Measurements from ENCODE around the gene TLR2. TPM values are rescaled to one million over a fixed set of nuclear protein-coding genes. Genes with fewer than 3 reads are reported as not detected.
A peak's percentile ranks its signal among the peaks of the same experiment; 100 is the strongest.

Gene TLR2
- total RNA-seq, 4 donors from 2014 or later, result 4.3 to 30.0 (median 13.7) TPM

GRCh38 chr4:153748378-153748777, 64.3 kb downstream of the TLR2 start:
- TF ChIP-seq POLR2A (IDR thresholded peaks at IDR 0.05) (no peak), POLR2AphosphoS5 (IDR thresholded peaks at IDR 0.05) (no peak), EP300 (IDR thresholded peaks at IDR 0.05) (no peak)
- TF ChIP-seq, protein P1, sequence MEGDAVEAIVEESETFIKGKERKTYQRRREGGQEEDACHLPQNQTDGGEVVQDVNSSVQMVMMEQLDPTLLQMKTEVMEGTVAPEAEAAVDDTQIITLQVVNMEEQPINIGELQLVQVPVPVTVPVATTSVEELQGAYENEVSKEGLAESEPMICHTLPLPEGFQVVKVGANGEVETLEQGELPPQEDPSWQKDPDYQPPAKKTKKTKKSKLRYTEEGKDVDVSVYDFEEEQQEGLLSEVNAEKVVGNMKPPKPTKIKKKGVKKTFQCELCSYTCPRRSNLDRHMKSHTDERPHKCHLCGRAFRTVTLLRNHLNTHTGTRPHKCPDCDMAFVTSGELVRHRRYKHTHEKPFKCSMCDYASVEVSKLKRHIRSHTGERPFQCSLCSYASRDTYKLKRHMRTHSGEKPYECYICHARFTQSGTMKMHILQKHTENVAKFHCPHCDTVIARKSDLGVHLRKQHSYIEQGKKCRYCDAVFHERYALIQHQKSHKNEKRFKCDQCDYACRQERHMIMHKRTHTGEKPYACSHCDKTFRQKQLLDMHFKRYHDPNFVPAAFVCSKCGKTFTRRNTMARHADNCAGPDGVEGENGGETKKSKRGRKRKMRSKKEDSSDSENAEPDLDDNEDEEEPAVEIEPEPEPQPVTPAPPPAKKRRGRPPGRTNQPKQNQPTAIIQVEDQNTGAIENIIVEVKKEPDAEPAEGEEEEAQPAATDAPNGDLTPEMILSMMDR (IDR thresholded peaks at IDR 0.05), result no peak
- Histone ChIP-seq H3K4me1 (no peaks in the 10 kb centered on the region), H3K4me3 (no peak overlapping the region), H3K27me3 (no peaks in the 10 kb centered on the region), H3K27ac (no peak overlapping the region), H3K36me3 (no peaks in the 10 kb centered on the region), H3K9me3 (no peaks in the 10 kb centered on the region)
- peak; percentile 44 for ATAC-seq
- WGBS, 2 donors (ENCODE audit: low coverage in 1 of 2), result 31 to 82% methylated on average over 2 to 4 of the region's 6 CpGs

DNA sequence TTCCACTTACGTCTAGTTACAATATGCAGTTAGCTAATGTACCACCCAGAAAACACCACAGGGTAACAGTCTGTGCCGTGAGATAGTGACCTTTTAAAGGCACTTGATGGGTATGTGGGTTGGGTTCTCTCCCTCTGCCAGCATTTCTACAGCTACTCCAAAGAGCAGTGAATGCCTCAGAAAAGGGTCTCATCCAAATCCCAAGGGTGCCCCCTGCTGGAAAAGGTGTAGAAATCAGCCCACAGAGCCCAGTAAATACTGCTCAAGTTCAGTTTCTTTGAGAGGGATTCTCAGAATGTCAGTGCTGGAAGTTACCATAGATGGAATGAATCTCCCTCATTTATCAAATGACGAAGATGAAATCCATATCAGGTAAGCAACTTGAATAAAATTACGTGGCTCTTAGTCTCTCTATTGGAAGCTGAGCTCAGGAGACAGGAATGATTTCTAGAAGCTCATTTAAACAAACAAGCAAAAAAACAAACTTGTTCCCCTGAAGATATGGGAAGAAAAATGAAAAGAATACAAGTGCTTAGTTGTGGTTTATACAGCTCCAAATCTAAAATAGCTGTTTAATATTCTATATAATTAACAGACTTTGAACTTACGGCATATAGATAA, 66.2 kb downstream of the TLR2 start:
- 27 to 46% methylated on average over 4 to 5 of the region's 5 CpGs for WGBS, 2 donors (ENCODE audit: low coverage in 1 of 2)
- no peaks in the 10 kb centered on the region for H3K27me3 ChIP-seq
- ATAC-seq, result peak; percentile 51

GRCh38 chr4:153755186-153755585, 71.1 kb downstream of the TLR2 start:
- H3K27ac ChIP-seq, result no peak overlapping the region
- H3K4me3 ChIP-seq, result no peak overlapping the region
- H3K4me1 ChIP-seq, result peaks cover 0 to 13% (median 6%) of the 10 kb centered on the region in 3 donors
- H3K9me3 ChIP-seq, result peaks cover 0 to 7% (median 0%) of the 10 kb centered on the region in 3 donors
- no peaks in the 10 kb centered on the region for H3K36me3 ChIP-seq
- H3K27me3 ChIP-seq, result peaks cover 23% of the 10 kb centered on the region
- TF ChIP-seq EP300 (IDR thresholded peaks at IDR 0.05) (no peak), POLR2A (IDR thresholded peaks at IDR 0.05) (no peak), POLR2AphosphoS5 (IDR thresholded peaks at IDR 0.05) (no peak)
- TF ChIP-seq, protein P1 (IDR thresholded peaks at IDR 0.05), result no peak
- ATAC-seq, result no peak
- WGBS, 2 donors (ENCODE audit: low coverage in 1 of 2), result 71% methylated on average over 2 of the region's 2 CpGs; no CpG with 5 or more reads in 1 of the 2 donors

More for the DNA sequence above, 66.2 kb downstream of the TLR2 start:
- H3K4me3 ChIP-seq, result no peak overlapping the region
- no peak overlapping the region for H3K27ac ChIP-seq
- TF ChIP-seq, protein P1 (IDR thresholded peaks at IDR 0.05), result peak in 3 of 4 experiments; percentile 43 to 62 (median 45)
- TF ChIP-seq POLR2A (IDR thresholded peaks at IDR 0.05), result no peak
- no peak for TF ChIP-seq EP300 (IDR thresholded peaks at IDR 0.05)
- peaks cover 0 to 7% (median 0%) of the 10 kb centered on the region in 3 donors for H3K9me3 ChIP-seq
- H3K4me1 ChIP-seq, result no peaks in the 10 kb centered on the region
- no peaks in the 10 kb centered on the region for H3K36me3 ChIP-seq

Other genes starting within 250 kb of the TLR2 start
- gene TMEM131L, start 217.9 kb upstream of the TLR2 start, total RNA-seq, result 10 to 100 TPM; 14.2 to 24.0 (median 18.4) TPM
- under 1 TPM in 3 of 4 donors, not detected in 1; 0.16 to 0.89 (median 0.67) TPM for gene RNF175, start 75.7 kb downstream of the TLR2 start, total RNA-seq
- gene SFRP2, start 104.8 kb downstream of the TLR2 start, total RNA-seq, result 10 to 100 TPM; 12.3 to 36.5 (median 21.2) TPM

Data from gastroesophageal sphincter (tissue), 4 donors.